NK-92 treated with Interleukin-12 subunit alpha and Interleukin-12 subunit beta, amount 100 ng/mL, for 24 hours (cell line): ENCODE data around the gene SNCB.
"Not testable (repeated sequence)": the region's sequence is repeated elsewhere in the genome, so short reads cannot be mapped to it uniquely, and the experiment has no call there.

Experiments
- DNase-seq: peaks from one replicate; lab custom pipeline; 2025; lab: John Stamatoyannopoulos, UW

The SNCB gene

GRCh38 chr5:176624142-176624541 lies 6.2 kb downstream of the SNCB start:
- no peak for DNase-seq

GRCh38 chr5:176621661-176622079 lies 8.7 kb downstream of the SNCB start:
- no peak for DNase-seq

GRCh38 chr5:176620333-176620981 lies 9.9 kb downstream of the SNCB start:
- DNase-seq = no peak

GRCh38 chr5:176619569-176620332 lies 10.6 kb downstream of the SNCB start:
- no peak for DNase-seq

- DNase-seq = no peak
Observed at GRCh38 chr5:176619203-176619568, 11.1 kb downstream of the SNCB start.

GRCh38 chr5:176618783-176619182 lies 11.6 kb downstream of the SNCB start:
- no peak for DNase-seq

- no peak for DNase-seq
Observed at GRCh38 chr5:176616511-176616910, 13.8 kb downstream of the SNCB start.

GRCh38 chr5:176614805-176615478 lies 15.4 kb downstream of the SNCB start:
- no peak for DNase-seq

- DNase-seq = no peak
Observed at GRCh38 chr5:176612855-176613254, 17.5 kb downstream of the SNCB start.

GRCh38 chr5:176612008-176612407 lies 18.3 kb downstream of the SNCB start:
- DNase-seq = no peak

GRCh38 chr5:176611435-176611834 lies 18.9 kb downstream of the SNCB start:
- peak; percentile 9 for DNase-seq

GRCh38 chr5:176610435-176610773 lies 19.9 kb downstream of the SNCB start:
- DNase-seq = peak; percentile 40

GRCh38 chr5:176609724-176610434 lies 20.5 kb downstream of the SNCB start, which contains the start of gene GPRIN1:
Gene GPRIN1 (minus strand): TSS chr5:176610156. CDS start chr5:176599834, 10,322 bp downstream.
- DNase-seq = peak; percentile 49

- no peak for DNase-seq
Observed at GRCh38 chr5:176608937-176609723, 21.2 kb downstream of the SNCB start.

- no peak for DNase-seq
Observed at GRCh38 chr5:176608142-176608705, 22.1 kb downstream of the SNCB start.

- DNase-seq = no peak
Observed at GRCh38 chr5:176606875-176607274, 23.5 kb downstream of the SNCB start.

- no peak for DNase-seq
Observed at GRCh38 chr5:176606032-176606431, 24.3 kb downstream of the SNCB start.

- no peak for DNase-seq
Observed at GRCh38 chr5:176603091-176603490, 27.2 kb downstream of the SNCB start.

GRCh38 chr5:176601901-176602482 lies 28.3 kb downstream of the SNCB start:
- no peak for DNase-seq

- not testable (repeated sequence) for DNase-seq
Observed at GRCh38 chr5:176599749-176600430, 30.4 kb downstream of the SNCB start.
